GM21367 (cell line): ENCODE data around the gene PRKCH.
"Not testable (repeated sequence)": the region's sequence is repeated elsewhere in the genome, so short reads cannot be mapped to it uniquely, and the experiment has no call there.

Source experiments
- ATAC-seq: cut with Tn5 transposase; IDR thresholded peaks from one replicate; pipeline ENCODE4 v1.9.1; 2021; ENCODE audit not compliant: unreplicated experiment

Gene PRKCH

DNA sequence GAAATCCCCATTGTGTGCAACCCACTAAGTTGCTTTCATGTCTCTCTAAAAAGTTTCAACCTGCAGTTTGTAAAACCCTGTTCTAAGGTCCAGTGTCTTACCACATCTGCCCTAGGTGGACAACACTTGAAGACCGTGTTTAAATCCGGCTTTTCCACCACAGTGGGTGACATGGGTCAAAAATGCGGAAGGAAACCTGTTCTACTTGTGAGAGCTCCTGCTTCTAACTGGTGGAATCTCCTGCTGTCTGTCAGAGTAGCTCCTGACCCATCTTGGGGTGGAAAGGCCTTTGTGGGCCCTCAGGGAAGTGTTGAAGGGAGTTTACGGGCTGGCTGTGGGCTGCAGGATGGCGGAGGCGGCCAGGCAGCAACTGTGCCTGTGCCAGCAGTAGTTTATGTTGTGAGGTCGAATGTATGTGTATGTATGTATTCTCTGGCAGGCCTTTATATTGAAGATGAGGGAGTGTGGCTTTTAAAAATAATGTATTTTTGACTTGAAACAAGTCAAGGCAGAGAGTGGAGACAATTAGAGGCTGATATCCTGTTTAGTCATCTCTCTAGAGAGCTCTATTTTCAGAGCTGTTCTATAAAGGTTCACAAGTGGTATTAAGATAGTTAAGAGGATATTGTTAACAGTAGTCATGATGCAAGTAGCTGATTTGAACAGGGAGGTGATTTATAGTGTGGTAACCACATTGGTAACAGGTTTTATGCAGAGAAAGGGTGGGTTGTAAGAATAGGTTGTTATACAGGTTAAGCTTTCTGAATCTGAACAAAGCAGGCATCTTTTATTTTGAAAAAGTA, 67.0 kb downstream of the PRKCH start:
- ATAC-seq, result peak; percentile 54

DNA sequence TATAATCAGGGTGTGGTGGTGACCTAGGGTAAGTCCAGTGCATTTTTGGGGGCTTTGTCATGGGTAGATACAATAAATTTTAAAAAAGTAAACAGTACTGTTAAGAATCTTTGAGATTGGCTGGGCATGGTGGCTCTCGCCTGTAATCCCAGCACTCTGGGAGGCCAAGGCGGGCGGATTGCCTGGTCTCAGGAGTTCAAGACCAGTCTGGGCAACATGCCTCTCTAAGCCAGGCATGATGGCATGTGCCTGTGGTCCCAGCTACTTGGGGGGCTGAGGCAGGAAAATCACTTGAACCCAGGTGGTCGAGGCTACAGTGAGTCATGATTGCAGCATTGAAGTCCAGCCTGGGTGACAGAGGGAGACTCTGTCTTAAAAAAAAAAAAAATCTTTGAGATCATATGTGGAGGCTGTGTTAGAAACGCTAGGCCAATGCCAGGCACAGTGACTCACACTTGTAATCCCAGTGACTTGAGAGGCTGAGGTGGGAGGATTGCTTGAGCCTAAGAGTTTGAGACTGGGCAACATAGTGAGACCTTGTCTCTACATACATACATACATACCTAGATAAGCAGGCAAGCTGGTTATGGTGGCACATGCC, 67.7 kb downstream of the PRKCH start:
- ATAC-seq, result no peak

DNA sequence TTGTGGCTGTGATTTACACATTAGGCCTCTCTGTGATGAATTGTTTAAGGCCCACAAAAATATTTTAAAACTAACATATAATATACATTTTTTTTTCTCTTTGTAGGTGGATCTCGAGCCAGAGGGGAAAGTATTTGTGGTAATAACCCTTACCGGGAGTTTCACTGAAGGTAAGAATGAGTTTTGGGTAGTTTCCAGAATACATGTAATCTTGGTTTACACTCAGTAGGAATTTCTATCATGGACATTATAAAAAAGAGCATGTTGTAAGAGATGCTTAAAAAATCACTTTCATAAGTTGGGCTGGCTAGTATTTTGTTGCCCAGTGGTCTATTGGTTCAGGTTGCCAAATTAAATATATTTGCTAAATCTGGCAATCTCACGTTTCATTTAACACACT, 69.7 kb downstream of the PRKCH start:
- no peak for ATAC-seq

DNA sequence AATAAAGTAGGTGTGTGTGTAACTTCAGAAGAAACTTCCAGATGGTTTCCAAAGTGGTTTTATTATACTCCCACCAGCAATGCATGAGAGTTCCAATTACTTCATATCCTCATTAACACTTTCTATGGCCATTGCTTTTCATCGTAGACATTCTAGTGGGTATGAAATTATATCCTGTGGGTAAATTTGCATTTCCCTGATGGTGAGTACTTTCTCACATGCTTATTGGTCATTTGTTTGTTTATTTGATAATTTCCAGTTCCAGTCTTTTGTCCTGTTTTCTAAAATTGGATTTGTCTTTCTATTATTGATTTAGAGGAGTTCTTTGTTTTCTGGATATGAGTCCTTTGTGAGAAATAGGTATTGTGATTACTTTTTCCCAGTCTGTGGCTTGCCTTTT, 70.9 kb downstream of the PRKCH start:
- ATAC-seq, result no peak

DNA sequence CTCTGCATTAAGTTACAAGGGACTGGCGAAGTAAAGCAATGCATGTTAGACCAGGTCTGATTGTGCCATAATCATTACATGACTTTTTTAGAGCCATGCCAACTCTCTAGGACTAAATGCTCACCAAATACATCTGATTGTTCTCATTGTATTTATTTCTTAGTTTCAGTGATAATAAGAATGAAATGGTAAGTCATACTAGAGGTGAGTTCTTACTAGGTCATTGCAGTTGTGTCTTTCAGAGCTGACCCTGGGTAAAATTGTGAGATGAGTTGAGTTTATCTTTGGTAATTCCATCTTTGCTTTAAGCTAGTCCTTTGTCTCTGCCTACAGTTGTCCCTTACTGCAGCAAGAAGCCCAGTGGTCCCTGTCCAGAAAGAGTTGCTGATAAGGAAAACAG, 73.2 kb downstream of the PRKCH start:
- no peak for ATAC-seq

DNA sequence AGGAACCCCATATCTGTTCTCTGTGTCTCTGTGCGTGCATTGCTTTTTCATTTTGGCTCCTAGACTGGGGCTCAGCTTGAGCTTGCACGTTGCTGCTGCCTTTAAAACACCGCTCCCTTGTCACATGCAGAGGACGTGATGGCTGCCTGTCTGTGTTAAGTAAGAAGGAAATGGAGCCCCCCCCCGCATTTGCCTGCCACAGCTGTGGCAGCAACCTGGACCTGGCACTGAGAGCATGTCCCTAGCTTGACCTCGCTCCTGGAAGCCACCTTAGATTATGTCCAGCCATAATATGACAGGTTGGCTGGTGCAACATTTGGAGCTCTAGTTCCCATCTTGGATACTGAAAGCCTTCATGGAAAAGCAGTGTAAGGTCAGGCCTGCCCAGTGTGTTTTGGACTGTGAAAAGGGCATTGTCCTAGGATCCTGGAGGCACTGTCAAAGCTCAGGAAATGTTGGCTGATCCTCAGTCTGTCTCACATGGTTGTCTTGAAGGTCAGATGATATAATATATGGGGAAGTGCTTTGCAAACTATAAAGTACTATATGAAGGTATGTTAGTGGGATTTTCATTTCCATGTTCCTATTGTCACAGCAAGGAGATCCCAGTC, 73.8 kb downstream of the PRKCH start:
- no peak for ATAC-seq

DNA sequence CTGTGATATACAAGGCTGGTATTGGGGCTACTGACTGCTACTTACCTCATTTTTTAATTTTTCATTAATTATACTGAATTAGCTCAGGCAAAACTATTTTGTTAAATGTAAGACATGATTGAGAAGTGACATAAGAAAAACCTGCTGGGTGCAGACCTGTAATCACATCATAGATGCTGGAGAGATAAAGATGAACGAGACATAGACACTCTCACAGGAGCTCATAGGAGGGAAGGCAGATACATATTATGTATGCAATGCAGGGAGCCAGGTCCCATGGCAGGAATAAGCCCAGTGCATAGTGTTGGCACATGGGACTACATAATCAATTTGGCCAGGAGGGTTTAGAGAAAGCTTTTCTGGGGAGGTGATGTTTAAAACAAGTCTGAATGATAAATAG, 74.9 kb downstream of the PRKCH start:
- ATAC-seq, result no peak

DNA sequence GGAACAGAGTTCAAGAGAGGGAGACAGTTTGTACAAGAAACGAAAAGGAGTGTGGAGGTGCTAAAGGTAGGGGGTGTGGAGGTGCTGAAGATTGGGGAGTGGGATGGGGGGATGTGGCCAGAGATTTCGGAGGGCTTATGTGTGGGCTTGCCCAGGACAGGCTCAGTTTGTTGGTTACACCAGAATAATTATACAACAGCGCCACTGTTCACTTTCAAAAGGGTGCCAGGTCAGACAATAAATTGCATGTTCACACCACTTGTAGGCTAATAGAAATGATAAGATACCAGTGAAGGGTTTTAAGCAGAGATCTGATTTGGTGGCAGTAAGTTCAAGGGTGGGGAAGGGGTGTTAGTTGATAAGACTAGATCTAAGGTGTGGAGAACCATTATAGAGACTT, 75.3 kb downstream of the PRKCH start:
- no peak for ATAC-seq

DNA sequence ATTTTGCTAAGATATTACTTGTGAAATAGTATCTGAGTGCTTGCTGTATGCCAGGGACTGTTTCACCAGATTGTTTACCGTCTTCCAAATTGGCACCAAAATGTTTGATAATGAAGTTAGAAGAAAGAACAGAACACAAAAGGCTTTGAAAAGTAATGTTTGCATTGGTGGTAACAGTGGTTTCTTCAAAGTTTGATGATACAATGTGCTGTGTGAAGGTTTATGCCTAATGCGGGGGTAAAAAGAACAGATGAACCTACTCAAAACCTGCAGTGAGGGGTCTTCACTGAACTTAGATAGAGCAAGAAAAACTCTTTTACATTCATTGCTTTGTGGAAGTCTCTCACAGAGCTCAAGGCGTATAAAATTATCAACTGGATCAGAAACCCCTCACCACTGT, 76.2 kb downstream of the PRKCH start:
- no peak for ATAC-seq

DNA sequence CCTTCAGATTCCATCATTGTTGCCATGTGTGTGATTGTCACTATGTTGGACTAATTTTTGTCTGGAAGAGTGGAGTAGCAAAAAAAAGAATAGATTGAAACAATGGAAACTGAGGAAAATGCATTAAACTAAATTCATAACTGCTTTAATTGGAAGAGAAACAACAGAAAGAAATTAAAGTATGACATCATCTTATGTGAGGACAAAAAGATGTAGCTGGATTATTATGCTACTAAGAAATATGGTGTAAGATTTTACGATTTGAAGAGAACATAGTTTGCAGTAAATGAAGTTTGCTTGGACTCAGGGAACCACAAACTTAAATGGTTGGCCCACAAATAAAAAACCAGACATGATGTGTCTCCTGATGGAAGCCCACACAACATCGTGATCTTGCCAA, 76.8 kb downstream of the PRKCH start:
- no peak for ATAC-seq

DNA sequence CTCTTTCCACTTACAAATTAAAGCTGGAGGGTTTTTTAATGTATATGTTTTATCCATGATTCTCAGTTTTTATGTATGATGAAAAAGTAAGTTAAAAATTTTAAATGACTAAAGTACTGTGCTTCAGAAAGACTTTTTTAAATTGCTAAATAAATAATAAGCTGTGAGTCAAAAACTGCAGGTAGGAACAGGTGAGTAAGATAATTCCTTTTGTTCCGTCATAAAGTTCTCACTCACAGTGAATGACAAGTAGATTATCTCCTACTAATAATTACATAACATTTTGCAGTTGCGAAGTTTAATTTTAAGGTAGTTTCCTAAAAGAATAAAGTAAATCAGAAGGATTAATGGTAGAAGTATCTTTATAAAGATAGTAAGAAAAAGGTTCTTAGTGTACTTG, 78.0 kb downstream of the PRKCH start:
- ATAC-seq, result no peak

DNA sequence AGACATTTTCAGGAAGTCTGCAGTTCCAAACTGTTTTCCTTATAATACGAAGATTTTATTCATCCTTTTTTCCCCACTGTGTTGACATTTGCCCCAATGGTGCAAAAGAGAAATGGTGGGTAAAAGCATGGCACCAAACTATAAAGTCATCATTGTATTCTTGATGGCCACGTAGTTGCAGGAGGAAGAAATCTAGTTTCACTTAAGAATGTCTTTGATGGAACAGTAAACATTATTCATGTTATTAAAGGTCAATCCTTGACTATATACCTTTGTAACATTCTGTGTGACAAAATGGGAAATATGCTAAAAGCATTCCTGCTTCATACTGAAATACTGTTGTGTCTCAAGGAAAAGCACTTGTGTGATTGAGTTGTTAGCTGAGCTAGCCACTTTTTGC, 80.1 kb downstream of the PRKCH start:
- no peak for ATAC-seq

DNA sequence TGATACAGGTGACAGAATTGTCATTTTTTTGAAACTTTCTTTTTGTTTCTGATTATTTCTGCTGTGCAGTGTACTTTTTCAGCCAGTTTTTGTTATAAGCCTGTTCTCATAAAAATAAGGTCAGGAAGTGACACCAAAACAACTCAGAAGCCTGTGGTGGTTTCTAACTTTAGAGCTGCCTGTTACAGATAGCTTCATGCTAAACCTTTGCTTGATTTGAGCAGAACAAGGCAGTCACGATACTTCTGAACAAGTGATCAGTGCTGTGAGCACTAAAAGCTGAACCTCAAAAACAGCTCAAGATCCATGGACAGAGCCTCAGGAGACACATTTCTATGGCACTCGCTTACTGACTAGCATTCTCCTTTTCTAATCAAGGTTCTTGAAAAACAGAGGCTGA, 82.0 kb downstream of the PRKCH start:
- no peak for ATAC-seq

DNA sequence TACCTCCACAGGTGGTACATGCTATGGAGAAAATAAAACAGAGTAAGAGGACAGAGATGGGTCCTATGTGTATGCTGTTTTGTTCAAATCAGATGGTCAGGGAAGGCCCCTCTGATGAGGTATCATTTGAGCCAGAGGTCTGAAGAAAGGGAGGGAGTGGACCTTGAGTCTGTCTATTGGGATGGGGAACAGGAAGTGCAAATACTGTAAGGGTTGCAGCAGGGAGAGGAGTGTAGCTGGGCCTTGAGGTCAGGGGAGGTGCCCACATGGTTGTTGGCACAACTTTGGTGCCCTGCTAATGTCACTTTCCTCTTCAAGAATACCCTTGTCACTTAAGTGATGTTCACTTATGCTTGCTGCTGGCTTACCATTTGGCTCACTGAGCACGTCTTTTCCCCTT, 83.3 kb downstream of the PRKCH start:
- no peak for ATAC-seq

DNA sequence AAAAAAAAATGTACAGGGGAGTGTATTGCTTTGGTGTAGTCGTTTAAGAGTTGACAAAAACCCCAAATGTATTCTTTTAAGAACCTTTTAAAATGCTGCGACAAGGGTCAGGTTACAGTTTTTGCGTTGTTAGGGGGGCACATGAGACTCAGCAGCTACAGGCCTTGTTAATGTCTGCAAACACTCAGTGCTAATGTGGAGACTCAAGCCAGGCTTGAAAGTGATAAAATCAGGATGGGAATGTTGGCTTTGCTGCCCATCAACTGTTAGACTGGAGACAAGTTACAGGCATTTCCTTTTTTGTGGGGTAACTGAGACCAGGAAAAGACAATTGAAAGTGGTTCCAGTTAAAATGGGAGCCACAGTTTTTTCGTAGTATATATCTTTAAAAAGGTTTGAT, 84.8 kb downstream of the PRKCH start:
- ATAC-seq, result no peak

DNA sequence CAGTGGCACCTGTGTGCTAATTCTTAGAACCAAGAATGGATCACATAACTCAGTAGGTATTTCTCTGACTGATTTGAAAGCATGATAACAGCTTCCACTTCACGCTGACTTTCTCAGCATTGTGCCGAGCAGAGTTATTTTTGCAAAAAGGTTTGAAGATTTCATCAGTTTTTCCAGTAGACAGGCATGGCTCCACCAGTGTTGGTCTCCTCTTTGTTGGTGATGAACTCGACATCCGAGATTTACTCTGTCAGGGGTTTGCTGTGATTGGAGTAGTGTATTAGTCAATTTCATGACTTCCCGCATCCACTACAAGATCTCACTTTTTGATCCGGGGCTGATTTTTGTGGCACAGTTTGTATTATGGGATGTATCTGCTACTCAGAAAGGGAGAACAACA, 85.3 kb downstream of the PRKCH start:
- no peak for ATAC-seq

DNA sequence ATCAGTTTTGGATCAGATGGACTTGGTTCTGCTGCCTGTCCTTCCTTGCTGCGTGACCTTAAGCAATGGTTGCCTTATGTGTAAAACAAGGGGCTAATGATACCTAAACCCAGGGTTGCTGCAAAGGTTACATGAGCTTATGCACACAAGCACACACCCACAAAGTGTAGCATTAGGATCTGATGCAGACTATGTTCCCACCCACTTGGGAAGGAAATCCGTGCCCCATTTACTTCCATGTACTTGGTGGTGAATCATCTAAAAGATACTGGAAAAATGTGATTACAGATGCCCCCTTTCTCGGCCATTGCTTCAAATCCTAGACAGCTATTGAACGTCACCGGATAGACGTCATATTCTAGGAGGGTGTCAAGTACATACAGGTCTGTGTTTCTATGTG, 87.1 kb downstream of the PRKCH start:
- no peak for ATAC-seq

DNA sequence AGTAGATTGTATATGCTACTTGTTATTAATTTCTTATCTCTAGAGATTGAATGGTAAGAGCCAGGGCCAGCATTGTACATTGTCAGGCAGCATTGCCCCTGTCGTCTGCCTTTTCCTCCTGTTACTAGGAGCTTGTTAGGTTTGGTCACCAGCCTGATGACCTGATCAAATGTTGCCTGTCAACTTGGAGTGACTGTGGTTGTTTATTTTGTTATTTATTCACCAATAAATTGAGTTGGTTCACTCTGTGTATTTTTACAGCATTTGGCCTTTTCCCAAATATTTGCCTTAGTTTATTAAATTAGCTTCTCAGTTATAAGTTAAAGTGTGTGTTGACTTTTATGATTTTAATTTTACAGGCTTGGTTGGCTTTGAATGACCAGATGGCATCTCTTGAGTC, 88.4 kb downstream of the PRKCH start:
- no peak for ATAC-seq

DNA sequence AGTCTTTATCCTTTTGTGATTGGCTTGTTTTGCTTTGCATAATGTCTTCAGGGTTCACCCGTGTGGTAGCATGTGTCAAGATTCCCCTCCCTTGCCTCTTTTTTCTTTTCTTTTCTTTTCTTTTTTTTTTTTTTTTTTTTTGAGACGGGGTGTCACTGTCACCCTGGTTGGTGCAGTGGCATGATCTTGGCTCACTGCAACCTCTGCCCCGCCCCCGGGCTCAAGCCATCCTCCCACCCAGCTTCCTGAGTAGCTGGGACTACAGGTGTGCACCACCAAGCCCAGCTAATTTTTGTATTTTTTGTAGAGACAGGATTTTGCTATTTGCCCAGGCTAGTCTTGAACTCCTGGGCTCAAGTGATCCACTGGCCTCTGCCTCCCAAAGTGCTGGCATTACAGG, 94.6 kb downstream of the PRKCH start:
- not testable (repeated sequence) for ATAC-seq

DNA sequence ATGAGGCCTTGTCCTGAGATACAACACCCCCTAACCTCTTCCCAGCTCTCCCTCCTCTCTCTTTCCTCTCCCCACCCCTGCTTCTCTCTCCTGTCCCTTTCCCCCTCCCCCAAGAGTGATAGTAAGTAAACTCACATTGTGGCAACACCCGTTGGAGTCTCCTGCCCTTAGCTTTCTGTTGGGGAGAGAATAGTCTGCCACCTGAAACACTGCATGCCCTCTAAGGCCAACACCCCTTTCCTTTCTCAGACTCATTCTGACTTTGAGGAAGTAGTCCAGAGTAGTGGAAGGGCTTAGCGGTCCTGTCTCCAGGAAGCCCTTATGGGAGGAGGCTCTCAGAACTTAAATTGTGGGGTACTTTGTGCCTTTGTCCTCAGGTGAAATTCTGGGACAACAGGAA, 95.2 kb downstream of the PRKCH start:
- ATAC-seq, result peak; percentile 59

DNA sequence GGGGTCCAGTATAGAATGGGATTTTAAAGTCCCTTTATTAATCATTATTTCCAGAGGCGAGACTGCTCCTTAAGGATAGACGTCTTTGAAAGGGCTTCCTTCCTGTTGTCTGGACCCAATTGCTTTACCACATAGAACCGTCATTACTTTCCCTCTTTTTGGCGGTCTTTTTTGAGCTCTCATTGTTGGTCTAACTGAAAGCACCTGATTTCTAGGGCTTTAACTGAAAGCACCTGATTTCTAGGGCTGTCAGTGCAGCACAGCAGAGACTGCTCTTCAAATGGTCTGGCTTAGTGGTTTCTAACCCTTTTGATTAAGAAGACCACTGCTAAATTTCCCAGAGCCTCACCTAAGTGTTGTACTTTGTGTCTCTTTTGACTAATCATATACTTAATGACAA, 95.8 kb downstream of the PRKCH start:
- no peak for ATAC-seq

DNA sequence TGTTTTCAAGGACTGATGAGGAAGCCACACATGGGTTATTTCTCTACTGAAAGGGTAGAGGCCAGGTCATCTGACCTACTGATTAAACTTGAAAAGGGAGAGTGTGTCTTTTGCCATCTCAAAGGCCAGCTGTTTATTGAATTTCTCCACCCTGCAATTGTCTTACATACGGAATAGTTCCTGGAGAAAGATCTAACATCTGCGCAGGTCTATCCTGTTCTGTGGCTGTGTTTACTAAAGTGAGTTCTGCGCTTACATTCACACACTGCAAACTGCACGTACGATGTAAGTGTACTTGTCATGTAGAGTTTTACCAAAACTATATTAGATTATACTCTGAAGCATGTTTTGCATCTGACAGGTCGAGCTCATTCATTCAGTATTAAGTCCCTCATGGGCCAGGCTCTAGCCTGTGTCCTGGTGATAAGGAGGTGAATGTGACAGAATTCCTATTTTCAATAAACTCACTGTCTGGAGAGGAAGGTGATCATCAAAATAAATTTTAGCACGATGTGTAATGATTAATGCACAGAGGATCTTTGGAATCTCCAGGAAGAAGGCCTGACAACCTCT, 96.6 kb downstream of the PRKCH start:
- no peak for ATAC-seq
